ENCODE data around the gene ANKRD9. TPM values are rescaled to one million over a fixed set of nuclear protein-coding genes. Genes with fewer than 3 reads are reported as not detected.

The ANKRD9 gene
- total and polyA plus RNA-seq, 2 of the 13 experiments (the other 11 are each of a cell fraction or from before 2014, with no cell fraction given) = 10.0 to 15.0 TPM

DNA sequence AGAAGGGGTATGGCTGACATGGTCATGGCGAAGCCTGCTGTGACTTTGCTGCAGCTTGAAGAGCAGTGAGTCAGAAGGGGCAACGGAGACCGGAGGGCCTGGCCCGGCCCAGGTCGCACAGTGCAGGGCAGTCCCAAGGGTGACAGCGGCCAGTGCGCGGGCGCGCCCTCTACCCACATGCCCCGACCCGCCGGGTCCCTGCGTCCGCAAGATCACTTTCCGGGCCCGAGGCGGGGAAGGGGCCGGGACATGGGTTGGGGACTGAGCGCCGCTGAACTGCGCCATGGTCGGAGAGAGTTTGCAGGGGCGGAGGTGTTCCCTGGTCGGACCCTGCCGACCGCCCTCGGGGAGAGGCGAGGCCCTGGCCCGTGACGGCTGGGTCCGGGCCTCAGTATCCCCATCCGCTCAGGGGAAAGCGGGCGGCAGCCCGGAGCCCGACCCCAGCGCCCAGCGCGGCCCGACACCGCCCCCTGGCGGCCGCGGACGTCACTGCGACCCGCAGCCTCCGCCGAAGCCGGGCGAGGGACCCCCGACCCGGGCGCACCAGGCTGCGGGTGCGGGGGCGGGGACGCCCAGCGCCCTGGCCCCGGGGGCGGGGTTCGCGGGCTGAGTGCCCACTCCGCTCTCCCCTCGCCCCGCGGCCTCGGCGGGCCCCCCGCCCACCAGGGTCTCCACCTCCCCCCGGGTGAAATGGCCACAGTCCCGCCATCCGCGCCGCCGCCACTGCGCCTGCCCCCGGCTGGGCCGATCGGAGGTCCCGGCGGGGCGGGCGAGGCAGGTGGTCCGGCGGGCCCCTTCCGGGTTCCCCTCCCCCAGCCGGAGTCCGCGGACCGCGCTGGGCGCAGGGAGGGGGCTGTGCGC is 7.2 kb upstream of the ANKRD9 start (continued):
- TF ChIP-seq, protein P1, sequence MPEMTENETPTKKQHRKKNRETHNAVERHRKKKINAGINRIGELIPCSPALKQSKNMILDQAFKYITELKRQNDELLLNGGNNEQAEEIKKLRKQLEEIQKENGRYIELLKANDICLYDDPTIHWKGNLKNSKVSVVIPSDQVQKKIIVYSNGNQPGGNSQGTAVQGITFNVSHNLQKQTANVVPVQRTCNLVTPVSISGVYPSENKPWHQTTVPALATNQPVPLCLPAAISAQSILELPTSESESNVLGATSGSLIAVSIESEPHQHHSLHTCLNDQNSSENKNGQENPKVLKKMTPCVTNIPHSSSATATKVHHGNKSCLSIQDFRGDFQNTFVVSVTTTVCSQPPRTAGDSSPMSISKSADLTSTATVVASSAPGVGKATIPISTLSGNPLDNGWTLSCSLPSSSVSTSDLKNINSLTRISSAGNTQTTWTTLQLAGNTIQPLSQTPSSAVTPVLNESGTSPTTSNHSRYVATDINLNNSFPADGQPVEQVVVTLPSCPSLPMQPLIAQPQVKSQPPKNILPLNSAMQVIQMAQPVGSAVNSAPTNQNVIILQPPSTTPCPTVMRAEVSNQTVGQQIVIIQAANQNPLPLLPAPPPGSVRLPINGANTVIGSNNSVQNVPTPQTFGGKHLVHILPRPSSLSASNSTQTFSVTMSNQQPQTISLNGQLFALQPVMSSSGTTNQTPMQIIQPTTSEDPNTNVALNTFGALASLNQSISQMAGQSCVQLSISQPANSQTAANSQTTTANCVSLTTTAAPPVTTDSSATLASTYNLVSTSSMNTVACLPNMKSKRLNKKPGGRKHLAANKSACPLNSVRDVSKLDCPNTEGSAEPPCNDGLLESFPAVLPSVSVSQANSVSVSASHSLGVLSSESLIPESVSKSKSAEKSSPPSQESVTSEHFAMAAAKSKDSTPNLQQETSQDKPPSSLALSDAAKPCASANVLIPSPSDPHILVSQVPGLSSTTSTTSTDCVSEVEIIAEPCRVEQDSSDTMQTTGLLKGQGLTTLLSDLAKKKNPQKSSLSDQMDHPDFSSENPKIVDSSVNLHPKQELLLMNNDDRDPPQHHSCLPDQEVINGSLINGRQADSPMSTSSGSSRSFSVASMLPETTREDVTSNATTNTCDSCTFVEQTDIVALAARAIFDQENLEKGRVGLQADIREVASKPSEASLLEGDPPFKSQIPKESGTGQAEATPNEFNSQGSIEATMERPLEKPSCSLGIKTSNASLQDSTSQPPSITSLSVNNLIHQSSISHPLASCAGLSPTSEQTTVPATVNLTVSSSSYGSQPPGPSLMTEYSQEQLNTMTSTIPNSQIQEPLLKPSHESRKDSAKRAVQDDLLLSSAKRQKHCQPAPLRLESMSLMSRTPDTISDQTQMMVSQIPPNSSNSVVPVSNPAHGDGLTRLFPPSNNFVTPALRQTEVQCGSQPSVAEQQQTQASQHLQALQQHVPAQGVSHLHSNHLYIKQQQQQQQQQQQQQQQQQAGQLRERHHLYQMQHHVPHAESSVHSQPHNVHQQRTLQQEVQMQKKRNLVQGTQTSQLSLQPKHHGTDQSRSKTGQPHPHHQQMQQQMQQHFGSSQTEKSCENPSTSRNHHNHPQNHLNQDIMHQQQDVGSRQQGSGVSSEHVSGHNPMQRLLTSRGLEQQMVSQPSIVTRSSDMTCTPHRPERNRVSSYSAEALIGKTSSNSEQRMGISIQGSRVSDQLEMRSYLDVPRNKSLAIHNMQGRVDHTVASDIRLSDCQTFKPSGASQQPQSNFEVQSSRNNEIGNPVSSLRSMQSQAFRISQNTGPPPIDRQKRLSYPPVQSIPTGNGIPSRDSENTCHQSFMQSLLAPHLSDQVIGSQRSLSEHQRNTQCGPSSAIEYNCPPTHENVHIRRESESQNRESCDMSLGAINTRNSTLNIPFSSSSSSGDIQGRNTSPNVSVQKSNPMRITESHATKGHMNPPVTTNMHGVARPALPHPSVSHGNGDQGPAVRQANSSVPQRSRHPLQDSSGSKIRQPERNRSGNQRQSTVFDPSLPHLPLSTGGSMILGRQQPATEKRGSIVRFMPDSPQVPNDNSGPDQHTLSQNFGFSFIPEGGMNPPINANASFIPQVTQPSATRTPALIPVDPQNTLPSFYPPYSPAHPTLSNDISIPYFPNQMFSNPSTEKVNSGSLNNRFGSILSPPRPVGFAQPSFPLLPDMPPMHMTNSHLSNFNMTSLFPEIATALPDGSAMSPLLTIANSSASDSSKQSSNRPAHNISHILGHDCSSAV (CRISPR knock-in tag; IDR thresholded peaks at IDR 0.05; ENCODE audit: borderline replicate concordance) = no peak
- TF ChIP-seq, protein P2, sequence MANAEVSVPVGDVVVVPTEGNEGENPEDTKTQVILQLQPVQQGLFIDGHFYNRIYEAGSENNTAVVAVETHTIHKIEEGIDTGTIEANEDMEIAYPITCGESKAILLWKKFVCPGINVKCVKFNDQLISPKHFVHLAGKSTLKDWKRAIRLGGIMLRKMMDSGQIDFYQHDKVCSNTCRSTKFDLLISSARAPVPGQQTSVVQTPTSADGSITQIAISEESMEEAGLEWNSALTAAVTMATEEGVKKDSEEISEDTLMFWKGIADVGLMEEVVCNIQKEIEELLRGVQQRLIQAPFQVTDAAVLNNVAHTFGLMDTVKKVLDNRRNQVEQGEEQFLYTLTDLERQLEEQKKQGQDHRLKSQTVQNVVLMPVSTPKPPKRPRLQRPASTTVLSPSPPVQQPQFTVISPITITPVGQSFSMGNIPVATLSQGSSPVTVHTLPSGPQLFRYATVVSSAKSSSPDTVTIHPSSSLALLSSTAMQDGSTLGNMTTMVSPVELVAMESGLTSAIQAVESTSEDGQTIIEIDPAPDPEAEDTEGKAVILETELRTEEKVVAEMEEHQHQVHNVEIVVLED (CRISPR knock-in tag; IDR thresholded peaks at IDR 0.05; ENCODE audit: borderline replicate concordance) = no peak
- TF ChIP-seq ZNF607 (CRISPR knock-in tag; IDR thresholded peaks at IDR 0.05; ENCODE audit: borderline replicate concordance) = peak; percentile 63; the same call in 1 of the 2 replicates
- TF ChIP-seq ZMYM3 (CRISPR knock-in tag; IDR thresholded peaks at IDR 0.05) = peak; percentile 96
- no peak for TF ChIP-seq ZNF510 (CRISPR knock-in tag; IDR thresholded peaks at IDR 0.05; ENCODE audit: low read depth)
- TF ChIP-seq, protein P3, sequence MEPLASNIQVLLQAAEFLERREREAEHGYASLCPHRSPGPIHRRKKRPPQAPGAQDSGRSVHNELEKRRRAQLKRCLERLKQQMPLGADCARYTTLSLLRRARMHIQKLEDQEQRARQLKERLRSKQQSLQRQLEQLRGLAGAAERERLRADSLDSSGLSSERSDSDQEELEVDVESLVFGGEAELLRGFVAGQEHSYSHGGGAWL (CRISPR knock-in tag; IDR thresholded peaks at IDR 0.05) = peak; percentile 65
- peak; percentile 24; the same call in 1 of the 2 replicates for TF ChIP-seq FOXO1 (CRISPR knock-in tag; IDR thresholded peaks at IDR 0.05)
- peak; percentile 80; the same call in 1 of the 2 replicates for TF ChIP-seq ZNF556 (CRISPR knock-in tag; IDR thresholded peaks at IDR 0.05; ENCODE audit: borderline replicate concordance)
- no peak for TF ChIP-seq SP2 (CRISPR knock-in tag; IDR thresholded peaks at IDR 0.05)
- TF ChIP-seq SCMH1 (CRISPR knock-in tag; IDR thresholded peaks at IDR 0.05; ENCODE audit: borderline replicate concordance) = no peak
- TF ChIP-seq ARHGAP35 (CRISPR knock-in tag; IDR thresholded peaks at IDR 0.05; ENCODE audit: borderline replicate concordance) = peak; percentile 56; the same call in 1 of the 2 replicates
- TF ChIP-seq ZNF205 (CRISPR knock-in tag; IDR thresholded peaks at IDR 0.05) = 0 out of 2 replicates have a peak, but pooled peaks have one; percentile 15
- TF ChIP-seq, protein P4, sequence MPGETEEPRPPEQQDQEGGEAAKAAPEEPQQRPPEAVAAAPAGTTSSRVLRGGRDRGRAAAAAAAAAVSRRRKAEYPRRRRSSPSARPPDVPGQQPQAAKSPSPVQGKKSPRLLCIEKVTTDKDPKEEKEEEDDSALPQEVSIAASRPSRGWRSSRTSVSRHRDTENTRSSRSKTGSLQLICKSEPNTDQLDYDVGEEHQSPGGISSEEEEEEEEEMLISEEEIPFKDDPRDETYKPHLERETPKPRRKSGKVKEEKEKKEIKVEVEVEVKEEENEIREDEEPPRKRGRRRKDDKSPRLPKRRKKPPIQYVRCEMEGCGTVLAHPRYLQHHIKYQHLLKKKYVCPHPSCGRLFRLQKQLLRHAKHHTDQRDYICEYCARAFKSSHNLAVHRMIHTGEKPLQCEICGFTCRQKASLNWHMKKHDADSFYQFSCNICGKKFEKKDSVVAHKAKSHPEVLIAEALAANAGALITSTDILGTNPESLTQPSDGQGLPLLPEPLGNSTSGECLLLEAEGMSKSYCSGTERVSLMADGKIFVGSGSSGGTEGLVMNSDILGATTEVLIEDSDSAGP (CRISPR knock-in tag; IDR thresholded peaks at IDR 0.05; ENCODE audit: borderline replicate concordance) = peak; percentile 61; the same call in 1 of the 2 replicates
- TF ChIP-seq, protein P5, sequence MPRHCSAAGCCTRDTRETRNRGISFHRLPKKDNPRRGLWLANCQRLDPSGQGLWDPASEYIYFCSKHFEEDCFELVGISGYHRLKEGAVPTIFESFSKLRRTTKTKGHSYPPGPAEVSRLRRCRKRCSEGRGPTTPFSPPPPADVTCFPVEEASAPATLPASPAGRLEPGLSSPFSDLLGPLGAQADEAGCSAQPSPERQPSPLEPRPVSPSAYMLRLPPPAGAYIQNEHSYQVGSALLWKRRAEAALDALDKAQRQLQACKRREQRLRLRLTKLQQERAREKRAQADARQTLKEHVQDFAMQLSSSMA (CRISPR knock-in tag; IDR thresholded peaks at IDR 0.05) = no peak; the same call in 1 of the 2 replicates
